Small intestine (tissue), 7 donors: ENCODE data around the gene STK24. TPM values are rescaled to one million over a fixed set of nuclear protein-coding genes. Genes with fewer than 3 reads are reported as not detected.

ENCODE experiments used
- DNase-seq, 2 donors: peaks; one replicate each; pipeline versions ENCODE4 v3.0.0 to v3.0.0-alpha.2; 2013
- FAIRE-seq: peaks from 2 replicates; lab custom pipeline; 2012; peaks lifted over from hg19 to GRCh38; lab: Jason Lieb, UNC
- H3K27ac ChIP-seq, 3 donors: one replicate each; pipeline ENCODE4 v1.5.1; 2013; ENCODE audit warnings: low read length in 2 of 3, mild to moderate bottlenecking in 2 of 3, control low read depth in 1 of 3, inconsistent platforms in 1 of 3, low read depth in 1 of 3, moderate library complexity in 1 of 3
- H3K27me3 ChIP-seq, 3 donors: one replicate each; pipeline ENCODE4 v1.6.1; 2013; ENCODE audit warnings: low read length in 3 of 3, inconsistent platforms in 1 of 3; ENCODE audit not compliant: control insufficient read depth in 3 of 3, insufficient read depth in 3 of 3
- H3K36me3 ChIP-seq, 3 donors: one replicate each; pipeline ENCODE4 v1.6.1; 2013; ENCODE audit warnings: low read length in 3 of 3, inconsistent platforms in 1 of 3, low read depth in 1 of 3, mild to moderate bottlenecking in 1 of 3, moderate library complexity in 1 of 3; ENCODE audit not compliant: control insufficient read depth in 3 of 3, insufficient read depth in 2 of 3
- H3K4me1 ChIP-seq, 3 donors: one replicate each; pipeline ENCODE4 v1.6.1; 2013; ENCODE audit warnings: low read length in 2 of 3, inconsistent platforms in 1 of 3, low read depth in 1 of 3, mild to moderate bottlenecking in 1 of 3, moderate library complexity in 1 of 3; ENCODE audit not compliant: control insufficient read depth in 3 of 3, insufficient read depth in 2 of 3
- H3K4me3 ChIP-seq, 3 donors: one replicate each; pipeline ENCODE4 v1.5.1; 2013; ENCODE audit warnings: low read length in 3 of 3, control low read depth in 1 of 3, inconsistent platforms in 1 of 3, low read depth in 1 of 3, mild to moderate bottlenecking in 1 of 3, moderate library complexity in 1 of 3
- H3K9me3 ChIP-seq, 2 donors: one replicate each; pipeline ENCODE4 v1.6.1; 2013; ENCODE audit warnings: low read depth in 1 of 2, low read length in 1 of 2; ENCODE audit not compliant: control insufficient read depth in 2 of 2, insufficient read depth in 1 of 2
- WGBS, 3 donors: extraction: QIAGEN DNeasy Blood & Tissue Kit; methylation state at CpG; one replicate each; pipeline ENCODE4 v1.1.7; 2013; 5-methylcytosine and 5-hydroxymethylcytosine counted together
- polyA plus RNA-seq, 4 donors: library from polyadenylated mRNA; stranded (reverse) in 3 of 4; unstranded in 1 of 4; fragments of 200-250 nt in 3 of 4; fragments of 120-200 nt in 1 of 4; gene quantifications; one replicate each; pipeline versions ENCODE4 v1.2.1 to v1.2.3, GENCODE V29; 2013
- donor health status: healthy with polysubstance abuse.
- donor health status: control.
- donor health status: control.
- donor health status: Bipolar disorder and iron deficiency.
- donor health status: healthy.

STK24 gene
- polyA plus RNA-seq, 4 donors: 71.4 to 119 (median 115) TPM

GRCh38 chr13:98538876-98539275, 38.0 kb downstream of the STK24 start:
- Histone ChIP-seq H3K9me3 (no peaks in the 10 kb centered on the region), H3K27ac (no peak overlapping the region), H3K36me3 (peaks cover 0 to 32% (median 0%) of the 10 kb centered on the region in 3 donors), H3K4me1 (peaks cover 31 to 64% (median 46%) of the 10 kb centered on the region in 3 donors), H3K4me3 (no peak overlapping the region), H3K27me3 (no peaks in the 10 kb centered on the region)
- 87 to 91% (median 89%) methylated on average over 8 of the region's 8 CpGs for WGBS, 3 donors
- DNase-seq (no peak), FAIRE-seq (no peak)

DNA sequence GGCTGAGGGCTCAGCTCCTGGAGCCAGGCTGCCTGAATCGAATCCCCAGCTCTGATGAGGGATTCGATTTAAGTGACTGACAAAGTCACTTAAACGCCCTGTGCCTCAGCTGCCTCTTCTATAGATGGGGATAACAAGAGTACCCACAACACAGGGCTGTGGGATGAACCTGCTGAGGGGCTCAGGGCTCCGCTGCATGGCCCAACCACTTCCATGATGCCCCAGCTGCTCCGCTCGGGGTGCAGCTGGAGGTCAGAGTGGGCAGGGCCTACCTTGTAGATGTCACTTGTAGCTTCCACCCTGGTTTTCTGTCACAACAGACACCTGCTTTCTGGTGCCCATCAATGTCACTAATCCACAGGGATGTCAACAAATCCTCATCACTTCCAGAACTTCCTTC, 39.2 kb downstream of the STK24 start:
- 65 to 86% (median 86%) methylated on average over 6 of the region's 6 CpGs for WGBS, 3 donors
- Histone ChIP-seq H3K9me3 (no peaks in the 10 kb centered on the region), H3K27me3 (no peaks in the 10 kb centered on the region), H3K4me3 (no peak overlapping the region), H3K36me3 (peaks cover 0 to 33% (median 0%) of the 10 kb centered on the region in 3 donors), H3K27ac (peak overlapping the region in 1 of 3 donors; percentile 76), H3K4me1 (peaks cover 23 to 52% (median 36%) of the 10 kb centered on the region in 3 donors)
- DNase-seq (no peak), FAIRE-seq (no peak)

DNA sequence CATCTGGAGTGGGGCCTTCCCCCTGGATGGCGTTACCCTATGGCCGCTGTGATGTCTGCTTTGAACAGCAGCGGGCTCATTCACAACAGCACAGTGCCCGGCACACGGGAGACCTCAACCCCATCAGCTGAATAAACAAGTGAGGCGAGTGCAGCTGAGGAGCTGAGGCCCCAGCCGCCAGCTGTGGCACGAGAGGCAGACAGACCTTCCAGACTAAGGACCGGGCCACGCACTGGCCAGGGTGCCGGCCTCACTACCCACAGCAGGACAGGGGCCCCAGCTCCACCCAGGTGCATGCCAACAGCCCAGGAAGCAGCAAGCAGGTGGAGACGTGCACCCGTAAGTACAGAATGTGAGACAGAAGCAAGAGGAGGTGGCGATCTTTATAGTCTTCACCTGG, 39.6 kb downstream of the STK24 start:
- no peak for DNase-seq
- WGBS, 3 donors: 73 to 86% (median 79%) methylated on average over 14 of the region's 14 CpGs
- Histone ChIP-seq H3K4me3 (no peak overlapping the region), H3K4me1 (peaks cover 20 to 48% (median 31%) of the 10 kb centered on the region in 3 donors), H3K27me3 (no peaks in the 10 kb centered on the region), H3K36me3 (peaks cover 0 to 34% (median 0%) of the 10 kb centered on the region in 3 donors), H3K27ac (peak overlapping the region in 2 of 3 donors; percentile 33 to 76), H3K9me3 (no peaks in the 10 kb centered on the region)
- FAIRE-seq: no peak

DNA sequence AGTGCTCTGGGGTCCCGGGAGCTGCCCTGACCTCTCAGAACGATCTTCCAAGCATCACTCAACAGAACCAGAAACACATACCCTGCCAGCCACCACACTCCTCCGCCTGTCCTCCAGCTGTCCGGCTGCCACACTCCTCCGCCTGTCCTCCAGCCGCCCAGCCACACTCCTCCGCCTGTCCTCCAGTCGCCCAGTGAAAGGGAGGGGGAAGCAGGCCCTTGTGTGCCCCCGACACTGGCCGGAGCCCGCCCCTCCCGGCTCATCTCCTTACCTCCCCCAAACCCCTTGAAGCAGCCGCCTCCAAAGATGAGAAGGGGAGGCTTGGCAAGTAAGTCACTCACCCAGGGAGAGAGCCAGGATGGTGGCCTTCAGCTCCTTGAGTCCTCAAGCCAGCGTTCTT, 40.2 kb downstream of the STK24 start:
- no peak for FAIRE-seq
- peaks cover 18 to 42% (median 26%) of the 10 kb centered on the region in 3 donors for H3K4me1 ChIP-seq
- no peaks in the 10 kb centered on the region for H3K27me3 ChIP-seq
- H3K9me3 ChIP-seq: no peaks in the 10 kb centered on the region
- peak overlapping the region; percentile 33 to 76 (median 71) for H3K27ac ChIP-seq
- H3K36me3 ChIP-seq: peaks cover 0 to 40% (median 0%) of the 10 kb centered on the region in 3 donors
- DNase-seq: no peak
- 80 to 90% (median 87%) methylated on average over 12 to 14 of the region's 14 CpGs for WGBS, 3 donors
- no peak overlapping the region for H3K4me3 ChIP-seq

GRCh38 chr13:98535501-98536354, 41.2 kb downstream of the STK24 start:
- no peak overlapping the region for H3K4me3 ChIP-seq

GRCh38 chr13:98534821-98535220, 42.1 kb downstream of the STK24 start:
- H3K4me1 ChIP-seq: peaks cover 18 to 31% (median 23%) of the 10 kb centered on the region in 3 donors

More at GRCh38 chr13:98535501-98536354, 41.2 kb downstream of the STK24 start:
- Histone ChIP-seq H3K36me3 (peaks cover 0 to 42% (median 0%) of the 10 kb centered on the region in 3 donors), H3K4me1 (peaks cover 18 to 33% (median 23%) of the 10 kb centered on the region in 3 donors), H3K27ac (peak overlapping the region; percentile 61 to 76 (median 73)), H3K27me3 (no peaks in the 10 kb centered on the region), H3K9me3 (no peaks in the 10 kb centered on the region)
- peak; percentile 66 to 72 for DNase-seq
- FAIRE-seq: no peak
- 34 to 44% (median 40%) methylated on average over 13 of the region's 13 CpGs for WGBS, 3 donors

DNA sequence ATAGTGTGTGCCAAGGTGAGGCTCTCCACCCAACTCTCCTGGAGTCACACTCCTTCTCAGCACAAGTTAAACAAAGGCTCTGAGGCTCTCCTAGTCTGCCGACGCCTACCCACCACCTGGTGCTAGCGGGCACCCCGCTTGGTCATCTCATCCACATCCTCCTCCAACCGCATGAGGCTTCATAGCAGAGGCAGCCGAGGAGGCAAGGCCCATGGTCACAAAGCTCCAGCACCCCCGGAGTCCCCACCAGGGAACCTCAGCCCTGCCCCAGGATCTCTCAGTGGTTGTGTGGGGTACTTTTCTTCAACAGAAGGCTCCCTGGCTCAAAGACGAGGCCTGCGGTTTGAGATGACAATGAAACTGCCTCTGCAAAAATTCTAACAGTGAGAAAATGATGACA, 43.0 kb downstream of the STK24 start:
- H3K27ac ChIP-seq: no peak overlapping the region
- H3K27me3 ChIP-seq: no peaks in the 10 kb centered on the region
- no peak for FAIRE-seq
- DNase-seq: no peak
- no peaks in the 10 kb centered on the region for H3K9me3 ChIP-seq
- peaks cover 0 to 49% (median 0%) of the 10 kb centered on the region in 3 donors for H3K36me3 ChIP-seq
- WGBS, 3 donors: 81 to 87% (median 82%) methylated on average over 9 of the region's 9 CpGs
- peaks cover 18 to 31% (median 23%) of the 10 kb centered on the region in 3 donors for H3K4me1 ChIP-seq
- no peak overlapping the region for H3K4me3 ChIP-seq

More at GRCh38 chr13:98534821-98535220, 42.1 kb downstream of the STK24 start:
- FAIRE-seq (no peak), DNase-seq (no peak)
- H3K27ac ChIP-seq: peak overlapping the region in 1 of 3 donors; percentile 3
- H3K4me3 ChIP-seq: no peak overlapping the region
- WGBS, 3 donors: 75 to 84% (median 80%) methylated on average over 7 of the region's 7 CpGs
- H3K27me3 ChIP-seq: no peaks in the 10 kb centered on the region
- no peaks in the 10 kb centered on the region for H3K9me3 ChIP-seq
- peaks cover 0 to 46% (median 0%) of the 10 kb centered on the region in 3 donors for H3K36me3 ChIP-seq

GRCh38 chr13:98532254-98532653, 44.7 kb downstream of the STK24 start:
- H3K36me3 ChIP-seq: peaks cover 0 to 48% (median 0%) of the 10 kb centered on the region in 3 donors
- H3K9me3 ChIP-seq: no peaks in the 10 kb centered on the region
- H3K27me3 ChIP-seq: no peaks in the 10 kb centered on the region
- no peak for FAIRE-seq
- DNase-seq: no peak
- 94 to 98% (median 98%) methylated on average over 2 to 3 of the region's 3 CpGs for WGBS, 3 donors
- H3K4me3 ChIP-seq: no peak overlapping the region
- H3K4me1 ChIP-seq: peaks cover 14 to 23% (median 22%) of the 10 kb centered on the region in 3 donors
- no peak overlapping the region for H3K27ac ChIP-seq
